Activated CD4-positive, alpha-beta T cell treated with anti-CD3 and anti-CD28 coated beads for 1 hour (primary cell): ENCODE data around the gene GKN1.
A peak's percentile ranks its signal among the peaks of the same experiment; 100 is the strongest.
"Not testable (repeated sequence)": the region's sequence is repeated elsewhere in the genome, so short reads cannot be mapped to it uniquely, and the experiment has no call there.

Experiments
- DNase-seq: peaks from one replicate; pipeline ENCODE4 v3.0.0-alpha.2; 2020

Gene GKN1, protein sequence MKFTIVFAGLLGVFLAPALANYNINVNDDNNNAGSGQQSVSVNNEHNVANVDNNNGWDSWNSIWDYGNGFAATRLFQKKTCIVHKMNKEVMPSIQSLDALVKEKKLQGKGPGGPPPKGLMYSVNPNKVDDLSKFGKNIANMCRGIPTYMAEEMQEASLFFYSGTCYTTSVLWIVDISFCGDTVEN

DNA sequence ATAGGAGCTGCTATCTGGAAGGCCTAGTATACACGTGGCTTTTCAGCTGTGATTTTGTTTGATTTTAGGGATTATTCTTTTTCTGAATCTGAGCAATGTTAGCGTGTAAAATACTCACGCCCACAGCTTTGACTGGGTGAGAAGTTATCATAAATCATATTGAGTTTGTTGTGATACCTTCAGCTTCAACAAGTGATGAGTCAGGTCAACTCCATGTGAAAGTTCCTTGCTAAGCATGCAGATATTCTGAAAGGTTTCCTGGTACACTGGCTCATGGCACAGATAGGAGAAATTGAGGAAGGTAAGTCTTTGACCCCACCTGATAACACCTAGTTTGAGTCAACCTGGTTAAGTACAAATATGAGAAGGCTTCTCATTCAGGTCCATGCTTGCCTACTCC is at the start of gene GKN1:
GKN1 (plus strand) TSS at position 386 of the 400 bp plus-strand sequence. CDS start 42 bp downstream, outside the sequence.
- DNase-seq: no peak

DNA sequence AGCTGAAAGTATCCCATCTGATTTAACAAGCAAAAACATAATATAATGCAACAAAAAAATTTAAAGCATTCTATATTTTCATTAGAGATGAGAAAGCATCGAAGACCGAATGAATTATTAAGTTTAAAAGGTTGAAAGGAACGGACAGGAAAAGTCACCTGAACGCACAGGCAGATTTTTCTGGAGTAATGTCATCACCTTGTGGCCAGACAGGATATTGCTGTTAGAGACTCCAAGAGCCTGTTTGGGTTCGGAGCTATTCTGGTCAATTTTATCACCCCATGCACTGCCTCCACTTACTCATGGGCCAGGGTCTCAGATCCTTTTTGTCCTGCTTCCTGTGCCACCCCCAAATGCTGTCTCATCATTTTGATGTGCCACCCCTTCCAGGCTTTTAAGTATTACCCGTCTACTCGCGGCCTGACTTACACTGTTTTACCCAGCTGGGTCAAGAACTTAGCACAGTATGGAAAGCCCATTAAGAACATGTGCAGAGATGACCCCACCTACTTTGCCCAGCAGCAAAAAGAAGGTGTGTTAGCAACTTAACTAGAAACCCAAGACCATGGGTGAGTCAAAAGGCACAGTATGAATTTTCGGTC is 49.0 kb upstream of the GKN1 start:
- peak; percentile 28 for DNase-seq

DNA sequence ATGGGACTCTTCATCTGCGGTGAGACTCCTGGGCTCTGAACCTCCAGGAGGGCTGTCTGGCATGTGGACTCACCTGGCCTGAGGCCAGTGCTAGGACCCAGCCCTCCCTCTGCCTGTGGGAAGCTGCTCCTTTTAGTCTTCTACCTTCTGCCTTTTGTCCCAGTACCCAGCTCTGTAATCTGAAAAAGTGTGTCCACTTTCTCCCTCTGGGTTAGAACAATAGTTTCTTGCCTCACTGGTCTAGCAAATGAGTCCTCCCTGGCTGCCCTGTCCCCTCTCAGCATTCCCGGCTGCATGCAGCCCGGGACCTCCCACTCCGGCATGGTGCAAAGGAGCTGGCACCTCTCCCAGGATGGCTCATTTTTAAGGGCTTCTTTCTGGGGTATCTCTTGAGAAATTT is 47.6 kb upstream of the GKN1 start:
- no peak for DNase-seq

DNA sequence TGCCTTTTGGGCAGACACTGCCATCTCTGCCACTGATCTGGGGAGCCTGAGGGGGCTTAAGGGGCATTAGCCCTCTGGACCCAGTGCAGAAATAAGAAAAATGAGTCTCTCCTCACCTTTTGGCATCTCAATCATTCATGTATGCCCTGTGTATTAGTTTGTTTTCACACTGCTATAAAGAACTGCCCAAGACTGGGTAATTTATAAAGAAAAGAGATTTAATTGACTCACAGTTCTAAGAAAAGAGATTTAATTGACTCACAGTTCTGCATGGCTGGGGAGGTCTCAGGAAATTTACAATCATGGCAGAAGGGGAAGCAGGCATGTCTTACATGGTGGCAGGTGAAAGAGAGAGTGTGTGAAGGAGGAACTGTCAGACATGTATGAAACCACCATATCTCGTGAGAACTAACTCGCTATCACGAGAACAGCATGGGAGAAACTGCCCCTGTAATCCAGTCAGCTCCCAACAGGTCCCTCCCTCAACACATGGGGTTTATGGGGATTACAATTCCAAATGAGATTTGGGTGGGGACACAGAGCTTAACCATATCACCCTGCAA is 43.2 kb upstream of the GKN1 start:
- DNase-seq: no peak

DNA sequence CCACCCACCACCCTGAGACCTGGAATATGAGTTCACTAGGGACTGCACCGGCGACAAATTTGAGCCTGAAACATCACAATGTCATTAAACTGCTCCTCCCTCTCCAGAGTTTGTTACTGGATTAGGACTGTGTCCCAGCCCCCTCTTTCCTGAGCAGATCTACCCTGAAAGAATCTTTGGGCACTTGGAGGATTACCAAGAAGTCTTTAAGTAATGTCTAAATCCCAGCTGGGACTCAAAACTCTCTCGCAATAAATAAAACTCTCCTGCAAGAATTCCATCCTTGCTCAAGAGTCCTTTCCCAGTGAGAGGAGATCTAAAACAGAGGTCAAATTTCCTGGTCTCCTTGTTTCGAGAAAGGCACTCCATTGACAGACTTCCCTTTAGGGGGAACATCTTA is 42.6 kb upstream of the GKN1 start:
- DNase-seq: no peak

DNA sequence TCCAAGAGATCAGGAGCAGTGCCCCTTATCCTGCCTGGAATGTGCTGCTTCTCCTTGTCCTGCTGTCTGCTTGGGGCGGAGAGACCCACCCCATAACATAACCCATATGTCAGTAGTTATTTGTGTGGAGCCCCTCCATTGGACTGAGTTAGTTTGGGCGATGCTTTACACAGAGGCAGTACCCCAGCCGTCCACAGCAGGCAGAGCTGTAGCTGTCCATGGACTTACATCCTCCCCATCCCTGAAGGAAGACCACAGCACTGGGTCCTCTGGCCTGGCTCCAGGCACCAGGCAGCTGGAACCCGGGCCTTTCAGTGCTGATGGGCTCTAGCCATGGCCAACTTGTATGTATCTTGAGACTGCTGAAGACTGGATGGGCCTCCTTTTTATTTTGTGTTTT is 42.0 kb upstream of the GKN1 start:
- no peak for DNase-seq

DNA sequence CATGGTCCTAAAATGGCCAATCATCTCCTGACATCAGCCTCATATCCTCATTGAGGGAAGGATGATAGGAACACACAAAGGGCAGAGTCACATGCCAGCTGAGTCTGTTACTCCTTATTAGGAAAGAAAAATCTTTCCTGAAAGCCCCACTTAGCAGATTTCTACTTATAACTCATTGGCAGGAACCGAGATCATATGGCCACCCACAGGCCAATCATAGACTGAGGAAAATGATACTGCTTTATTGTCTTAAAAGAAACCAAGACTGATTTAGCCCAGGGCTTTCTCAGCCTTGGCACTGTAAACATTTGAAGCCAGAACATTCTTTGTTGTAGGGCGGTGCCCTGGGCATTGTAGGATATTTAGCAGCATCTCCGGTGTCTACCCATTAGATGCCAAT is 40.4 kb upstream of the GKN1 start:
- no peak for DNase-seq

DNA sequence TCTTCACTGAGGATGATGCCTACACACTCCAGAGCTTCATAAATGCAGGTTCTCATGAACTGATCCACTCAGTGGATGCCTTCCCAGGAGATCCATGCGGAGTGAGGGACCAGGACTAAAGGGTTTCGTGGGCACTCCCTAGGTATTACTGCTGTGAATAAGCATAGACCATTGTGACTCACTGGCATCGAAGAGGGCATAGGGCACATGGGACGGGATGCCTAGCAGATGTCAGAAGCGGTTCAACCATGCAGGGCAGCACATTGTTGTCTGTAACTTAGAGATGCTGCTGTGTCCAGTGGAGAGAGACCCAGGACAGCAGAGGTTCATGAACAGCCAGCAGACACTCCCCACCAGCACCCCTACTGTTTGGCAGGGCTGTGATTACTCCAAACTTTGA is 39.0 kb upstream of the GKN1 start:
- DNase-seq: no peak

DNA sequence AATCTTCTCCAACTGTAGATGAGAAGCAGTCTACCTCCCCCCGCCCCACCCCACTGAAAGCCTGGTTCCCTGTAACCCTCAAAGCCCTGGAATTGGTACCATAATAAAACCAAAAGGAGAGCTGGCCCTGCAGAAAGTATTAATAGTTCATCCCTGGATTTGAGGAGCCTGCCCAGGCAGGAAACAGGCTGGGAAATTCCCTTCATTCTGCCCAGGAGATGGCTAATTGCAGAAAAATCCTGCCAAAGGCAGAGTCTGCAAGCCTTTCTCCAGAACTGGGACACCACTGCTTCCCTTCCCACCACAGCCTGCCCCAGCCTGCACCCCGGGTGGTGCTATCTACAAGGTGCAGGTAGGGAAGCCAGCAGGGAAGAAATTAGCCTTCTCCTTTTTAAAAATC is 38.0 kb upstream of the GKN1 start:
- DNase-seq: no peak

DNA sequence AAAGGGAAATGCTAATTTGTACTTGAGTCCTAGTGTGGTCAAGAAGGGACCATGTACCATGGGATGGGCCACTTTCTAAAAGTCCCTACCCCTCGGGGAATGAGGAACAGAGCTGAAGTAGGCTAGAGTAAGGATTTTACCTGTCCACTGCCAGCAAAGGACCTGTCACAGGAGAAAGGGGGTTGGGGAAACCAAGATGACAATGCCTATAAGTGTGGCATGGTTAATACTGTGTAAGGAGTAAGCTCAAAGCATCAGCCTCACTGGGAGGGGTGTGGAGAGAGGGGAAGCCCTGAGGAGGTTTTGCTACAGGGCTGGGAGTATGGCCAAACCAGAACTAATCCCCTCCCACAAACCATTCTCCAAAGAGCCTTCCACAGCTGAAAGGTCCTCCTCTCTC is 37.5 kb upstream of the GKN1 start:
- DNase-seq: no peak

DNA sequence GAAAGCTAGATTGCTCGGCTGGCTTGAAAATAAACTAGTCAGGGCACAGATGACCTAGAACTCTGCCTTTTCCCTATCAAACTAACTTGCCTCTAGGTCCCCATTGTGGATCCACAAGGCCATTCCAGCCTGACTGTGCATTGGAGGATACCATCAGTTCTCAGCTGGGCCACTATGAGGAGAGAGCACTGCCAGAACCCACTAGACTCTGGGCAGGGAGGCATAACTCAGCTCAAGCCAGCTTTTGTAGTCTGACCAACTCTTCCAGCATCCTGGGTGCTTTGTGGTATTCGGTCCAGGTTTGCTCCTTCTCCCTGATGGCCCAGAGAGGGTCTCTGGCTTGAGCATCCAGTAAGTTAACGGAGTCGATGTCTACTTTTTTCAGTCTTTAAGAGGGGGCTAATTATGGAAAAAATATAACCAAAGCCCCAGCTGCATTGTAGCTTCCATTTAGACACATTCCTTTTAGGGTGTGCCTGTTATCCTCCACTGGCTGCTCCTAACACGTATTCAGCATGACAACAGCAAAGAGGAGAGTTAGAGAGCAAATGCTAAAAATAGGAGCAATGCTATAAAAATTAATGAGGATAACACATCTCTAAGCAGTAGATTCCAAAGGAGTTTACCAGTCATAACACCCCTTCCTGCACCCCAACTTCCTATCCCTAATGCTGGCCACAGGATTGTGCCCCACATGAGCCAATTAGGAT is 36.9 kb upstream of the GKN1 start:
- no peak for DNase-seq

DNA sequence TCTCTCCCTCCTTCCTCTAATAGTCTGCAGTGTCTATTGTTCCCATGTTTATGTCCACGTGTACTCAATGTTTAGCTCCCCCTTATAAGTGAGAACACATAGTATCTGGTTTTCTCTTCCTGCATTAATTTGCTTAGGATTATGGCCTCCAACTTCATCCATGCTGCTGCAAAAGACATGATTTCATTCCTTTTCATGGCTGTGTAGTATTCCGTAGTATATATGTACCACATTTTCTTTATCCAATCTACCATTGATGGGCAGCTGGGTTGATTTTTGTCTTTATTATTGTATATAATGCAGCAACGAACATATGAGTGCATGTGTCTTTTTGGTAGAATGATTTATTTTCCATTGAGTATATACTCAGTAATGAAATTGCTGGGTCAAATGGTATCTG is 35.5 kb upstream of the GKN1 start:
- DNase-seq: no peak

DNA sequence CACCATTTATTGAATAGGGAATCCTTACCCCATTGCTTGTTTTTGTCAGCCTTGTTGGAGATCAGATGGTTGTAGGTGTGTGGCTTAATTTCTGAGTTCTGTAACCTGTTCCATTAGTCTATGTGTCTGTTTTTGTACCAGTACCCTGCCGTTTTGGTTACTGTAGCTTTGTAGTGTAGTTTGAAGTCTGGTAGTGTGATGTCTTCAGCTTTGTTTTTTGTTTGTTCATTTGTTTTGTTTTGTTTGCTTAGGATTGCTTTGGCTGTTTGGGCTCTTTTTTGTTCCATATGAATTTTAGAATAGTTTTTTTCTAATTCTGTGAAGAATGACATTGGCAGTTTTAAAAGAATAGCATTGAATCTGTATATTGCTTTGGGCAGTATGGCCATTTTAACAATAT is 34.5 kb upstream of the GKN1 start:
- no peak for DNase-seq

DNA sequence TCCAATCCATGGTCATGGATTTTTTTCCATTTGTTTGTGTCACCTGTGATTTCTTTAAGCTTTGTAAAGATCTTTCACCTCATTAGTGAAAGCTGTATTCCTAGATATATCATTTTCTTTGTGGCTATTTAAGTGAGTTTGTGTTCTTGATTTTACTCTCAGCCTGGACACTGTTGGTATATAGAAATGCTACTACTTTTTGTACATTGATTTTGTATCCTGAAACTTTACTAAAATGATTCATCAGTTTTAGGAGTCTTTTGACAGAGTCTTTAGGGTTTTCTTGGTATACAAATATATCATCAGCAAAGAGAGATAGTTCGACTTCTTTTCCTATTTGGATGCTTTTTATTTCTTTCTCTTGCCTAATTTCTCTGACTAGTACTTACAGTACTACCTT is 34.1 kb upstream of the GKN1 start:
- DNase-seq: no peak

DNA sequence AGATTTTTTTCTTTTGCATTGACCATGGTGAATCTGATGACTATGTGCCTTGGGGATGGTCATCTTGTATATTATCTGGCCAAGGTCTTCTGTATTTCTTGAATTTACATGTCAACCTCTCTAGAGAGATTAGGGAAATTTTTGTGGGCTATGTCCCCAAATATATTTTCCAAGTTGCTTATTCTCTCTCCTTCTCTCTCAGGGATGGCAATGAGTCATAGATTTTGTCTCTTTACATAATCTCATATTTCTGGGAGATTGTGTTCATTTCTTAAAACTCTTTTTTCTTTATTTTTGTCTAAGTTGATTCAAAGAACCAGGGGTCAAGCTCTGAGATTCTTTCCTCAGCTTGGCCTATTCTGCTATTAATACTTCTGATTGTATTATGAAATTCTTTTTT is 31.6 kb upstream of the GKN1 start:
- DNase-seq: no peak

DNA sequence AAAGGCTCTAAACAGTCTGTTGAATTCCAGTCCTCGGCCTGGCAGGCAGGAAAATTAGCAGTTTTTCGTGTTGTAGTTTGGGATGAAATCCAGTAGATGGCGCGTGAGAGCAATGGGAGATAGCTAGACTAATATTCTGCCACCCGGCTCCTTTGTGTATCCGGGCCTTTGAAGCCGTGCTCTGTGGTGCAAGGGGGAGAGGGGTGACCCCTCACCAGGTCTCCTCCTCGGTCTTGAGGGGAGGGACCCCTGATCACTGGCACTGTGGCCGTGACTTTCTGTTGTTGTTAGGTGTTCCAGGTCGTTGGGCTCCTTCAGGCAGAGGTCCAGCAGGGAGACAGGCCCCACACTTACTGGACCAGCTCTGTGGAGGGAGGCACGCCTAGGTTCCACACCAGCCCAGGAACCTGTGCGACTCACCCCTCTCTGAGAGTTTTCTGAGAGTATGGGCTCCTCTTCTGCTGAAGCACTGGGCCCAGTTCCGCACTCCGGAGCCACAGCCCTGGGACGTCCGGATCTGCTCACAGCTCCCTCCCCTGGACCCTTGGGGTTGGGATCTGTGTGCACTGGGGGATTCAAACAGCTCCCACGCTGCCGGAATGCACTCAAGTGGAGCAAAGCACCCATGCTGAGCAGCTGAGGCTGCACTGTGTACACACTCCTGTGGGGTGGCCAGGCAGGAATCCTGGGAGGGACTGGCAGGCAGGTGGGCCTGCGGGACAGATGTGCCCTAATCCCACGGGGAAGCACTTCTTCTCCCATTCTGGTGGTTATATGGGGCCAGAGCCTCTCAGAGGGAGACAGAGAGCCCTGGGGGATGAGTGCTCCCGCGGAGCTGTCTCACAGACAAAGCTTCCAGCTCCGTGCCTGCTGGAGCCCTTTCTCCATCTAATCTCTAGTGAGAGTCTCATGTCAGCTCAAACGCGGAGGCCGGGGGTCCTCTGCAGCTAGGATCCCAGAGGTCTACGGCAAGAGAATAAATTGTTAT is 30.6 kb upstream of the GKN1 start:
- peak; percentile 28 for DNase-seq

DNA sequence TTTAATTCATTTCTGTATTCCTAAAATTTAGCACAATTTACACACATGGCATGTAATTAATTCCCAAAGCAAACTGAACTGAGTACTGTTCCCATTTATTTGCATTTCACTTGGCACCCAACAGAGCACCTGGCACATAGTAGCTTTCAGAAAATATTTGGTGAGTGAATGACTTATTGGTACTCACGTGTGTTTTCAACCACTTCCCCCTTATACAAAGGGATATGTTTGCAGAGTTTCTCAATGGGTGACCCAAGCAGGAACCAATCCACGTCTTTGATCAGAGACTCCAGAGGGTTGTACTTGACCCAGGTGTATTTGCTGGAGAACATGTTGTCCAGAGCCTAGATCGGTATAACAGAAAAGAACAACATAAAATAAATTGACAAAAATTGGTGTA is 28.3 kb upstream of the GKN1 start:
- DNase-seq: no peak

DNA sequence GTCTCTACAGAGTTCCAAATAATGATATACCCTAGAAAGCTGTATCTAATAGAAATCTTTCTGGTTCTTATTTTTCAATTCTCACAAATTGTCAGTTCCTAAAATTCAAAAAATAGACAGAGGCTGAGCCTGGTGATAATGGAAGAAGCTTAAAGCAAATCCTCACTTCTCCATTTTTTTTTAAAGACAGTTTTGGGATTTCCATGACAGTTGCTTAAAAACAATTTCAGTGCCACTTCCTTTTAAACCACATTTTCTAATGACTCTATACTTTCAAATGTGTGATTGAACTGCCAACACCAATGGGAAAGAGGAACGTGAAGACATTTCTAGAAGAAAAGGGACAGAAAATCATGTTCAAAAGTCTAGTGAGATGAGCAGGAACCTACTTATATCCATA is 25.7 kb upstream of the GKN1 start:
- no peak for DNase-seq

DNA sequence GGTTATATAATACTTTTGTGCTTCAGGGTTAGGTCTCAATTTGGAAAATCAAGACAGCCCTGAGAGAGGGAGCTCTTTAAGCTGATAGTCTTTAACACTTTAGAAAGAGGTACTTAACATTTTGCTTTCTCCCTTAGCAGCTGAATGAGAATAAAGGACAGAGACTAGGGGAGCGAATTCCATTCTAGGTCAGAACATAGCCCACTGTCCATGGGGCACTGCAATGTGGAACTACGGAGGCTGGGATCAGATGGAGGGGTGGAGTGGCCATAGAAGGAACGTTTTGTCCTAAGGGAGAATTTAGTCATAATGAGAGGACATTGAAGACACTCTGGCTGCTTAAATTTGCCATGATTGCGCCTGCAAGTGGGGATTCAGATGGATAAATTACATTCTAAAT is 22.5 kb upstream of the GKN1 start:
- no peak for DNase-seq

DNA sequence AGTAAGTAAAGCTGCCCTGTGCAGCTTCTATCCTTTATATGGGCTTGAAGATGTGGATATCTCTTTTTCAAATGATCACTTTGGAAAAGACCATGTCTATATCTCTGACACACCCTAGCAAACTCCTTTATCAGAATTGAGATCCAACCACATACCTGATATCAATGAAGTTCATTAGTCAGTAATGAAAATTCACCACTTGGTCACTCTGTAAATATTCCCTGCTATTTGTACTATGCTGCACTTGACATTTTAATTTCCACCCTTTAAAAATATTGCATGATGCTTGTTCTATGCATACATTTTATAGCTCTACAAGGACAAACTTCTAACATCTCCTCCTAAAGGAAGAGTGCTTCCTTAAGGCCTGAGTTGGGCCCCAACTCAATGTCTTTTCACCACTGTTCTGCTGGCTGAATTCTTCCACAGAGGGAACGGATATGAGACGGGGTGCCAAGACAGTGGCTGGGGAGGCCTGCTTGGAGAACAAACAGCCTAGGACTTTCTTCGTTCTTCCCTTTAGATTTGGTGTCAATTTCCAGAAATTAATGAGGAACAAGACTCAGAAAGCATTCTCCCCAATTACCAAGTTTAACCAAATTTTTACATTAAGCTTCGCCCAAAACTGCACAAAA is 21.4 kb upstream of the GKN1 start, which contains the start of gene GKN2:
GKN2 (minus strand) TSS at position 7 of the 635 bp plus-strand sequence. CDS start 32 bp downstream, outside the sequence.
- no peak for DNase-seq

DNA sequence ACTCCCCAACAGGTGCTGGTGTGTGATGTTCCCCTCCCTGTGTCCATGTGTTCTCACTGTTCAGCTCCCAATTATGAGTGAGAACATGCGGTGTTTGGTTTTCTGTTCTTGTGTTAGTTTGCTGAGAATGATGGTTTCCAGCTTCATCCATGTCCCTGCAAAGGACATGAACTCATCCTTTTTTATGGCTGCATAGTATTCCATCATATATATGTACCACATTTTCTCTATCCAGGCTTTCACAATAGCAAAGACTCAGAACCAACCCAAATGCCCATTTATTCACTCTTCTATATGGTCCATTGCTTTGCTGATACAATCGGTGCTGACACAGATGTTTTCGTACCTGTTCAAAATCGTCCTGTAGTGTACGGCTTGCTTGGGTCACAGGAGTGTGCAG is 19.0 kb upstream of the GKN1 start:
- DNase-seq: not testable (repeated sequence)

DNA sequence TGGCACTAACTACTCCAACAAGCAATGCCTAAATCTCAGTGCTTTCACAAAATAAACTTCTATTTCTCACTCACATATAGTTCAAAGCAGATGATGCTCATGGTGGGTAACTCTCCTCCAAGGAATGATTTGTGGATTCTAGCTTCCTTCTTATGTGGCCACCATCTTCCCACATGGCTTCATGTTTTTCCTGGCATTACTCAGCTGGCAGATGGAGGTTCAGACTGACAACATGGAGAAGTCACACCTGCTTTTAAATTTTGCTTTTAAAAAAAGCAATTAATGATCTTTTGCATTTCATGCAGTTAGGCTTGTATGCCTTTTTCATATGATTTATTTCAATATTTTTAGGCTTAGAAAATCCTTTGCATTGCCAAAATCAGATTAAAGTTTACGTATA is 15.4 kb upstream of the GKN1 start:
- DNase-seq: no peak
